HFF-Myc (cell line): Measurements from ENCODE around the gene METTL4.

Experiments used
- DNase-seq: peaks from one replicate; pipeline ENCODE4 v3.0.0-alpha.2; 2011; ENCODE audit warnings: low read depth; ENCODE audit errors: extremely low read depth
- H3K4me3 ChIP-seq: replicated peaks from 2 replicates; pipeline ENCODE4 v1.5.1; 2011; ENCODE audit warnings: low read depth, mild to moderate bottlenecking, control low read depth, low read length
- TF ChIP-seq, protein P1 (sequence below): IDR thresholded peaks from 2 replicates; pipeline ENCODE4 v1.5.1; 2012; ENCODE audit warnings: mild to moderate bottlenecking, low read depth, low read length, control low read depth; ENCODE audit errors: missing control alignments

METTL4 gene

DNA sequence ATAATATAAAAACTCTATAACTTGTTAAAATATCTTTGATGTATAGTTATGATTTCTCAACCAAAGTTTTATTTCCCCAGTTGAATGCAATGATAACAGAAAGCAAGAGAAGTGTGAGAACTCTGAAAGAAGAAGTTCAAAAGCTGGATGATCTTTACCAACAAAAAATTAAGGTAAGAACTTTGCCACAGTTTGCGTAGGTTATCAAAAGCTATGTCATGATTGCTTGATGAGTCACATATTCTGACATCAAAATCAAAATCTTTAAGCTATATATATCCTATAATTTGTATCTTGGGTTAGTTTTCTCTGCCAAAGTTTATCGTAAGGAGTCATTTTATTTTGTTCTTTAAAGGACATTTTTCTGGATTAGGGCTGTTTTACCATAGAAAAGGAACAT, 35.0 kb upstream of the METTL4 start:
- no peak for DNase-seq
- no peak overlapping the region for H3K4me3 ChIP-seq
- TF ChIP-seq, protein P1, sequence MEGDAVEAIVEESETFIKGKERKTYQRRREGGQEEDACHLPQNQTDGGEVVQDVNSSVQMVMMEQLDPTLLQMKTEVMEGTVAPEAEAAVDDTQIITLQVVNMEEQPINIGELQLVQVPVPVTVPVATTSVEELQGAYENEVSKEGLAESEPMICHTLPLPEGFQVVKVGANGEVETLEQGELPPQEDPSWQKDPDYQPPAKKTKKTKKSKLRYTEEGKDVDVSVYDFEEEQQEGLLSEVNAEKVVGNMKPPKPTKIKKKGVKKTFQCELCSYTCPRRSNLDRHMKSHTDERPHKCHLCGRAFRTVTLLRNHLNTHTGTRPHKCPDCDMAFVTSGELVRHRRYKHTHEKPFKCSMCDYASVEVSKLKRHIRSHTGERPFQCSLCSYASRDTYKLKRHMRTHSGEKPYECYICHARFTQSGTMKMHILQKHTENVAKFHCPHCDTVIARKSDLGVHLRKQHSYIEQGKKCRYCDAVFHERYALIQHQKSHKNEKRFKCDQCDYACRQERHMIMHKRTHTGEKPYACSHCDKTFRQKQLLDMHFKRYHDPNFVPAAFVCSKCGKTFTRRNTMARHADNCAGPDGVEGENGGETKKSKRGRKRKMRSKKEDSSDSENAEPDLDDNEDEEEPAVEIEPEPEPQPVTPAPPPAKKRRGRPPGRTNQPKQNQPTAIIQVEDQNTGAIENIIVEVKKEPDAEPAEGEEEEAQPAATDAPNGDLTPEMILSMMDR, result no peak

DNA sequence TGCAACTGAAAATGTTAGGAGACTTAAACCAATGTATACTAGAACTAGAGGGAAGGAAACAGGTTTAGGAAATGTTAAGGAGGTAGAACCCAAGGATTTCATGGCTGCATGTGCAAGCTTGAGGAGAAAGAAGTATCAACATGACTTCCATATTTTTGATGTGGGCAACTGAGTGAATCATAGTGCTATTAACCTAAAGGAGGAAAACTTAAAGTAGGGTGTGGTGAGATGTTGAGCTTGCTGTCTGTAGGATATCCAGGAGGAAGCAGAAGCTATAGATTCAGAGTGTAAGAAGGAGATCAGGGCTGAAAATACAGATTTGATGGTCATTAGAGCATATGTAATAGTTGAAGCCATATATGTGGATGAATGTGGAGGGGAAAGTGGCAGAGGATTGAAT, 31.5 kb upstream of the METTL4 start:
- no peak overlapping the region for H3K4me3 ChIP-seq
- TF ChIP-seq, protein P1, result no peak
- DNase-seq, result no peak

DNA sequence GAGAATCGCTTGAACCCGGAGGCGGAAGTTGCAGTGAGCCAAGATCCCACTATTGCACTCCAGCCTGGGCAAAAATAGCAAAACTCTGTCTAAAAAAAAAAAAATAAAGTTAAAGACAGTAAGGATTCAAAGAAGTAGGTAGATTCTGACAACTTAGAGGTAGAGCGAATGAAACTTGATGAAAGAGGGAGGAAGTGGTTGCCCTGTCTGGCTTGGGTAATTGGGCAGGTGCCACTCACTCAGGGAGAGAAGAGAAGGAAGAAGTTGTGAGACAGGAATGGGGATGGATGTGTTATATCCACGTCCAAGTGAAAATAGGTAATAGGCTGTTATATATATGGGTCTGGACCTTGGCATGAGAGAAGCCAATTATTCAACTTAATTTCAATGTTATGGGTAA, 26.3 kb upstream of the METTL4 start:
- TF ChIP-seq, protein P1, result no peak
- no peak overlapping the region for H3K4me3 ChIP-seq
- no peak for DNase-seq

DNA sequence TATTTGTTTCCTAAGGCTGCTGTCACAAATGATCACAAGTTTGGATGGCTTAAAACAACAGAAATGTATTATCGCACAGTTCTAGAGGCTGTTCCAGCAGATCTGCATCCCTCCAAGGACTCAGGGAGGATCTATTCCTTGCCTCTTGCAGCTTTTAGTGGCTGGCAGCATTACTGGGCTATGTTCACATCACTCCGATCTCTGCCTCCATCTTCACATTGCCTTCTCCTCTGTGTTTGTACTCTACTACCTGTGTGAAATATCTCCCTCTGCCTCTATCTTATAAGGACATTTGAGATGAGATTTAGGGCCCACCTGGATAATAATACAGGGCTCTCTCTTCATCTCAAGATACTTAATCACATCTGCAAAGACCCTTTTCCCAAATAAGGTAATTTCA, 19.0 kb upstream of the METTL4 start:
- TF ChIP-seq, protein P1, result no peak
- no peak overlapping the region for H3K4me3 ChIP-seq
- DNase-seq, result no peak

DNA sequence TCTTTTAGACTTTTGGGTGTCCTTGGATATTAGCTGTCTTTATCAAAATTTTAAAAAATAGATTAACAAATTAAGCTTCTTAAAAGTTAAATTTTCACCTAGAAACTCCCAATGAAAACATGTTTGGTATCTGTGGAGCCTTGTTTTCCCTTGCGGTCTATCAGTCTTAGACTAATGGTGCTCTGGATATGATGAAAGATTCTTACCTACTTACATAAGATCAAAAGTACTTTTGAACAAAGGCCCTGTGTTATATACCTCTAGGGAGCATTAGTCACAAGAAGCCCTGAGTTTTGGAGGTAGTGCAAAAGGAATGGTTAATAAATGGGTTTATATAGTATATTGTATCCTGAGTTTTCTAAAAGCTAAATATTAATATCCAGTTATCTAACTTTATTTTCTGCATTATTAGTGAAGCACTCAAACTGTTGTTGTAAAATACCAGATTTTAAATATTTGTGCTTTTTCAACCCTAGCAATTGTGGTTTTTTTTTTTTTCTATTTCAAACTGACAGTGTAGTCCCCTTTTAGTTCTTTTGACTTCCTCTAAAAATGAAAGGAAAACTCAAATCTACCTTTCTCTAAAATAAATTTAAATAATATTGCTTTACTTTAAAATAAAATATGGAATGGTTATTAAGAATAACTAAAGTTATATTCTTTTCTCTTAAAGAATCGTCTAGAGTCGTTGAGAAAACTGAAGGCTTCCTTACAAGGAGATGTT, 18.2 kb upstream of the METTL4 start:
- H3K4me3 ChIP-seq, result no peak overlapping the region
- no peak for DNase-seq

DNA sequence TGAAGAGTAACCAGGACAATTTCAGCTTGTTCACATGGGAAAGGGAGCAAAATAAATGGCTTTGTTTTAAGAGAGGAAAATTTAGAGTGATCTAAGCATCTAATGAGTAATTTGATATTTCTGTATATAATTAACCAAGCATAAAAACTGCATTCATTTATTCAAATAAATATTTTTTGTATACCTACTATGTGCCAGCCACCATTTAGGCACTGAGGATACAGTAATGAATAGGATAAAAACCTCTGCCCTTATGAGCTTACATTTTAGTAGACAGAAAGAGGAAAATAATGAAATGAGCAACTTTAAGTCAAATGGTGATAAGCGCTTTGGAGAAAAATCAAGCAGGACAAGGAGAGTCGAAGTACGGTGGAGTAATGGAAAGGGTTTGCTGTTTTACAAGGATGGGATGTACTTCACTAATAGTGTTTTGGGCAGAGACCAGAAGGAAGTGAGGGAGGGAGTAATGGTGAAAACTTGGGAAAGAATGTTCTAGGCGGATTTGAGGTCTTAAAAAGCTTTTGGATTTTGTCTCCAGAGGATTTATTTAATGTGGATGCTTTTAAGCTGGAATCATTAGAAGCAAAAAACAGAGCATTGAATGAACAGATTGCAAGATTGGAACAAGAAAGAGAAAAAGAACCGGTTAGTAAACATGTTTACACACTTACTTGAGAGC, 17.5 kb upstream of the METTL4 start:
- TF ChIP-seq, protein P1, result no peak
- H3K4me3 ChIP-seq, result no peak overlapping the region
- DNase-seq, result no peak

More for the DNA sequence above, 18.2 kb upstream of the METTL4 start:
- TF ChIP-seq, protein P1, result no peak

DNA sequence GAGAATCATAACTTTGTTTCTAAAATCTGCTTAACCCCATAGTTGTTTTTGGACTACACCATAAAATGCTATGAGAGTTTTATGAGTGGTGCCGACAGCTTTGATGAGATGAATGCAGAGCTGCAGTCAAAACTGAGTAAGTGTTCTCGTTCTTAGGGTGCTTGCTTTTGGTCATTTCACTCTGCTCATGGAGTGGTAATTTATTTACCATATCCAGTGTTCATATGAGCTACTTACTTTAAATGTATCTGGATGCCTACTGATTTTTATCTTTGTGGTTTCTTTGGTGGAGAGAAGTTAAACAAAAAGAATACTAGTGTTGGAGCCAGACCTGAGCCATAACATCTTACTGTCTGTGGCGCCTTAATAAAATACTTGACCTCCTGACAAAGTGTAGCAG, 16.5 kb upstream of the METTL4 start:
- TF ChIP-seq, protein P1, result no peak

More for the DNA sequence above, 16.5 kb upstream of the METTL4 start:
- DNase-seq, result no peak
- no peak overlapping the region for H3K4me3 ChIP-seq
